ENCODE data around the gene ABCA12.

ABCA12 gene

DNA sequence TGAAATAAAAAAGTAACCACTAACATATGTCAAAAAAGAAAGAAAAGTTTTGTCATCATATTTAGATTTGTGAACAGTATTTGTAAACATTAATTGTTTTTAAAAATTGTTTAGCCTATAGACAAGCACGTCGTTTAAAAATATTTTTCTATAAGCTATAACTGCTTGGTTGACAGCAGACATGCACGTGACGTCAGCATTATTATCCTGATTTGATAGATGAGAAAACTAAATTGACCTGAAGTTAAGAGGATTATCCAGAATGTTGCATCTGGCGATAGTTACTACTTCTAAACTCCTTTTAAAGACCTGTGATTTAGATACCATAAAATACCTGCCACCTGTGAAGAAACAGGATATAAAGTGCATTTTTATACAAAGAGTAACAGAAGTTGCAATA lies 172.0 kb downstream of the ABCA12 start:
- DNase-seq (ENCODE audit: low read depth in 2 of 2), result no peak

DNA sequence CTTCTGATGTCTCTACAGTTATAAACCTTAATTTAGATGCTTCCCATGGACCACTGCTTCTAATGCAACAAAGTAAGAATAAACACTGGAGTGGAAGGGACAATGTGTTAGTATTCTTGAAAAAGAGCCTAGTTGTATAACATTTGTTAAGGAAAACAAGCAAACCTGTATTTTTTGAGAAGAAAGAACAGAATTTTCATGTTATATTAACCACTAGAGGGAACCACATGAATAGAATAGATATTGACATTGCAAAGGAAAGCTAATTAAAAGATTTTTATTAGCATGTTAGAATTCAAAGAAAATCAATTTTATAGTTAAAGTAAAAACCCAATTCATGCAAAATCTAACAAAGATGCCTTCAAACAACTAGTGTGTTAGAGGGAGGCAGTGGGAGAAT lies 177.7 kb downstream of the ABCA12 start:
- no peak for DNase-seq (ENCODE audit: low read depth in 2 of 2)

DNA sequence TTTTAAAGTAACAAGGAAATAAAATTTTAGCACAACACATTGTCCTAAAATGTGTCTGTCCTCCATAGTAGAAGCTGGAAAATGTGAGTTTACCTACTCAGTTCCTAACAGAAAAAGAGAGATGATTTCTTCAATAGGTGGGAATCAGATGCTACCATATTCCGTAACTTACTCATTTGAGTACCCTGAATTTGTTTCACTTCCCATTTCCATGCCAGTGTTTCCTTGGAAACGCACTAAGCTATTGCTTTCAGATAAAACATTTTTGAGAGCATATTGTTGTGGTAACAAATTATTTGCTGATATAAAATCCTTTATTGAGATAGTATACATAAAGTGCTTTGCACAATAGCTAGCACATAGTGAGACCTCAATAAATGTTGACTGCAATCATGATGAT lies 191.5 kb downstream of the ABCA12 start:
- DNase-seq (ENCODE audit: low read depth in 2 of 2), result no peak

DNA sequence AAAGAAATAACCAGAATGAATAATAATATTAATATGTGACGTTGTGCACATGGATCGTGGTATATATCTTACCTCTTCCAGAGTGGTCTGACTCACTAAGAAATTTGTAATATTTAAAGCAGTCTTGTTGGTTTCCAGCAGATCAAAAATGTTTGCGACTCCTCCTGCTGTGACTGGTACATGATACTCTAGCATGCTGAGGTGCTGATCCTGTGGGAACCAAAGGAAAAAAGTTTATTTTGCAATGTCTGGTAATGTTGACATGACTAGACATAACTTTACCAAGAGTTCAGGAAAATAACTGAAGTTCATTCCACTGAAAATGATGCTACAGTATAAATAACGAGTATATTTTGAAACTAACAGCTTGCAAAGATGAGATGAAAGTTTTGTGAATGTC lies 204.4 kb downstream of the ABCA12 start:
- DNase-seq (ENCODE audit: low read depth in 2 of 2), result no peak

DNA sequence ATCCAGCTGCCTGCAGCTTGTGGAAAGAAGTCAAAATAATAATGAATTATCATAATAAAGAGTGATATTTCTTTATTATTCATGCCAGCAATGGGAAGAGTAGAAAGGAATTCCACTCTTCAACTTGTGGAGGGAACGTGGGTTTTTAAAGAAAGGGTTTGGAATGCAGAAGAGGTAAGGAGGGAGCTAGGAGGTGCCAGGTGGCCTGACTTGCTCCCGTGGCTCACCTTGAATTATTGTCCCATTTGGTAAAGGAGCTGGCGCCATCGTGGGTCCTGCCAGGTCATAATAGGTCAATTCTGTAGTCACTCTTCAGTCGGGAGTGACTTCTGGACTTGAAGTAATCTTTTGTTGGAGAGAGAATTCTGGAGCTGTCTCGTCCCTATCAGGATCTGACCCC lies 233.8 kb downstream of the ABCA12 start:
- no peak for DNase-seq (ENCODE audit: low read depth in 2 of 2)

DNA sequence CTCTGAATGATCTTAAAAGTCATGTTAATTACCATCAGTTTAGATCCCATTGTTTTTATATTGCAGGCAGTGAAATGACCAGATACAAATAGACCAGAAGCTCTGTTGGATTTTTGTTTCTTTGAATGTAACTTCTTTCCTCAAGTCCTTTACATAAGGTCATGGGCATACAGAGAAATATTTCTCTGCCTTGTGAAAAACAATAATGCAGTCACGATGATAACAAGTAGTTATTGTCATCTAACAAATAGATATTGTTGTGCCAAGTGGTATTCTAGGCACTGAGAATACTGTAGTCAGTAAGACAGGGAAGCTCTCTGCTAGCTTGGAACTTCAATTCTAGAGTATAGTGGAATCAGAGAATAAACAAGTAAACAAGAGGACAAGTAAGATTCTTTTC lies 234.2 kb downstream of the ABCA12 start:
- DNase-seq (ENCODE audit: low read depth in 2 of 2), result no peak

DNA sequence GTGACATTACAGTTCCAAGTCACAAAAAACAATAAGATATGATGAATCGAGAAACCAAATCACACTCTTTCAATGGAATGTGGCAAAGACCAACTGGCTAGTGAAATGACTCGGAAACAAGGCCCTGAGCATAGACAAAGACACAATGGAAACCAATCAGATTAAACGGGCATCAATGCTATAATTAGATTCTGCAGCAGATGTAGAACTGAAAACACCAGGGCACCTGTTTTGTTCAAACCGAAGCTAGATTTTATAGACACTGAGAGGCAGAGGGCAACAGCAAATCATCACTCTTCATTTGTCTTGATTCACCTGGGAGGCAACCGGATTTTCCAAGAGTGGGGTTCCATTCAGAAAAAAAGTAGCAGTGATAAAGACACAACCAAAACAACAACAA lies 236.1 kb downstream of the ABCA12 start:
- DNase-seq (ENCODE audit: low read depth in 2 of 2), result no peak

DNA sequence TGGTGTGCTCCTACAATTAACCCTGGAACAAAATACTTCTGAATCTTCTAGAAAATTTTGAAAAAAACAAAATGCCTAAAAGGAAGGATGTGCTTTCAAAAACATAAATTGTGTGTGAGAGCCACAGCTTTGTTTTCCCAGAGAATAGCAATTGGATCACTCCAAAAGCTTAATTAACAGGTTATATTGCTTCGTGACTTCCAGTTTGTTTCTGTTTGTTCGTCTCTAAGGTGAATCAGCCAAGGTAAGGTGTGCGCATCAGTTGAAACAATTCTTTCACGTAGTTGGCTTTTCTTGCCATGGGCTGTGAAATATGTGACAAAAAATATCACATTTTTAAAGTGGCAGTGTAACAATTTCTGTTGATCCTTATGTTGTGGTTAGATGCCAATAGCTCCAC lies 238.7 kb downstream of the ABCA12 start:
- DNase-seq (ENCODE audit: low read depth in 2 of 2), result no peak

DNA sequence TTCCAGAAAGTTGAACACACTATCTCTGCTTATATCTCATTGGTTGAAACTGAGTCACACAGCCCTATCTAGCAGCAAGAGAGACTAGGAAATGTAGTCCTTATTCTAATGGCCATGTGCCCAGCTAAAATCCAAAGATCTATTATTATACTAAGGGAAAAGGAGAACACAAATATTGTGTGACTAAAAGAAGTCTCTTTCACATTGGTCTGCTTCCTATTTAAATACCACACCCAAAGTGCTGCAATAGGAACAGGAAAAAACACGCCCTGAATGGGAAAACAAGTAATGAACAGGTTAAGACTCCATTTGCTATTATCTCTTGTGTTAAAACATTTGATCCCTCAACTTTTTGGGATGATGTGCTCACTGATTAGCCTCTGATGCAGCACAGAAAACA lies 242.2 kb downstream of the ABCA12 start:
- DNase-seq (ENCODE audit: low read depth in 2 of 2), result no peak

DNA sequence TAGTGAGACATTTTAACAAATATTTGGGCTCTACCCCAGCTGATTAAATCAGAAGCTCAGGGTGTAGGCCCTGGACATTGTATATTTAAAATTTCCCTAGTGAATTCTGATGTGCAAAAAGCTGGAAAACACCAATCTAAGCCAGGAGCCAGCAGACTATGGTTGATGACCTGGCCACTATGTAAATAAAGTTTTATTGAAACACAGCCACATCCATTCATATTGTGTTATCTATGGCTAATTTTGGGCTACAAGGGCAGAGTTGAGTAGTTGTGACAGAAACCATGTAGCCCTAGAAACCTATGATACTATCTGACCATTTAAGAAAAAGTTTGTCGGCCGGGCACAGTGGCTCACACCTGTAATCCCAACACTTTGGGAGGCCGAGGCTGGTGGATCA lies 243.0 kb downstream of the ABCA12 start:
- no peak for DNase-seq (ENCODE audit: low read depth in 2 of 2)

DNA sequence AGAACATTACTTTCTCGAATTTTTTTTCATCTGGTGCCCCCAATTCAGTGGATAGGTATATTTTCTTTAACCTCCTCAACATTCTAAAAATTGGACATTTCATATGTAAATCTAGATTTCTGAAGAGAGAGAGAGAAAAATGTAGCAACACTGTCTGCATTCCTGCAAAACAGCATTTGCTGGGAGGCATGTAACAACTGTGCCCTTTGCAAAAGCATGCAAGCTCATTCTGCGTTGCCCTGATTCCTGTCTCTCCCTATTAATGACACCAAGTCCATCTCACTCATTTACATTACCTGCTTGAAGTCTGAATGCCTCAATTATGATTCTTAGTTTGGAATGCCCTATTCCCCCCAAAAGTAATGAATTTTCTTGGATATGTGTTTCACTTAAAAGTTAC lies 249.1 kb downstream of the ABCA12 start:
- DNase-seq (ENCODE audit: low read depth in 2 of 2), result no peak

DNA sequence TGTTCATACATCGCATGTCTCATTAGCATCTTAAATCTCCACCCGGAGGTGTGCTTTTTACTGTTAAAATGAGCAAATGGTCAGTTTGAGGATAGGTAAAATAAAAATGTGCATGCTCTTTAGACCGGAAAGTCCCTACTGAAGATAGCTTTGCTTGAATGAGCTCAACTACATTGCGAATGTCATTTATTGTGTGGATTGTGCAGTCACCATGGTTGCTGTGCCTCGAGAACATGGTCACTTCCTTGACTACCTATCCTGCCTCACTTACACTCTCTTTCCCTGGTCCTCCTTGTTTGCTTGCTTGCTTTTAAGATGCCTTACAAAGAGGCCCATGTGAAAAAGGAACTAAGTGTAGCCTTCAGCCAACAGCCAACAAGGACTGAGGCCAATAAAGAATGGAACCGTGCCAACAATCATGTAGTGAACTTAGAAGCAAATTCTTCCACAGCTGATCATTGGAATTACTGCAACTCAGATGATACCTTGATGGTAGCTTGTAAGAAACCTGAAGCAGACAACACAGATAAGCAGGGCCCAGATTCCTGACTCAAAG lies 256.7 kb downstream of the ABCA12 start:
- no peak for DNase-seq (ENCODE audit: low read depth in 2 of 2)

Data from stimulated activated CD4-positive, alpha-beta T cell treated with anti-CD3 and anti-CD28 coated beads, Interleukin-1b, Interleukin-23, amount 100 ng/mL, for 4 hours (primary cell).